ENCODE measurements around the gene TRIM3.
"Not testable (repeated sequence)": the region's sequence is repeated elsewhere in the genome, so short reads cannot be mapped to it uniquely, and the experiment has no call there.

TRIM3 gene

GRCh38 chr11:6473451-6474412 lies at the start of gene TRIM3:
TSS of gene TRIM3 (minus strand) at chr11:6473941. CDS start at chr11:6465695, 8,246 bp downstream.
- Mint-ChIP-seq H3K9me3 (no peaks in the 10 kb centered on the region), H3K27ac (peak within 1 kb of the TSS; percentile 93 to 98 (median 94)), H3K4me3 (peak within 1 kb of the TSS; percentile 91 to 92 (median 92)), H3K36me3 (ENCODE audit: low read depth) (peaks cover 17% of the 10 kb centered on the region), H3K4me1 (peaks cover 26% of the 10 kb centered on the region), H3K27me3 (ENCODE audit: low read depth) (no peaks in the 10 kb centered on the region)
- TF ChIP-seq, protein P1, sequence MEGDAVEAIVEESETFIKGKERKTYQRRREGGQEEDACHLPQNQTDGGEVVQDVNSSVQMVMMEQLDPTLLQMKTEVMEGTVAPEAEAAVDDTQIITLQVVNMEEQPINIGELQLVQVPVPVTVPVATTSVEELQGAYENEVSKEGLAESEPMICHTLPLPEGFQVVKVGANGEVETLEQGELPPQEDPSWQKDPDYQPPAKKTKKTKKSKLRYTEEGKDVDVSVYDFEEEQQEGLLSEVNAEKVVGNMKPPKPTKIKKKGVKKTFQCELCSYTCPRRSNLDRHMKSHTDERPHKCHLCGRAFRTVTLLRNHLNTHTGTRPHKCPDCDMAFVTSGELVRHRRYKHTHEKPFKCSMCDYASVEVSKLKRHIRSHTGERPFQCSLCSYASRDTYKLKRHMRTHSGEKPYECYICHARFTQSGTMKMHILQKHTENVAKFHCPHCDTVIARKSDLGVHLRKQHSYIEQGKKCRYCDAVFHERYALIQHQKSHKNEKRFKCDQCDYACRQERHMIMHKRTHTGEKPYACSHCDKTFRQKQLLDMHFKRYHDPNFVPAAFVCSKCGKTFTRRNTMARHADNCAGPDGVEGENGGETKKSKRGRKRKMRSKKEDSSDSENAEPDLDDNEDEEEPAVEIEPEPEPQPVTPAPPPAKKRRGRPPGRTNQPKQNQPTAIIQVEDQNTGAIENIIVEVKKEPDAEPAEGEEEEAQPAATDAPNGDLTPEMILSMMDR (IDR thresholded peaks at IDR 0.05; ENCODE audit: unreplicated experiment in 3 of 3), result peak in 1 of 3 experiments; percentile 43

- H3K4me1 Mint-ChIP-seq, result no peaks in the 10 kb centered on the region
- H3K27ac Mint-ChIP-seq, result no peak overlapping the region
- TF ChIP-seq, protein P1 (IDR thresholded peaks at IDR 0.05; ENCODE audit: unreplicated experiment in 3 of 3), result no peak
- no peak overlapping the region for H3K4me3 Mint-ChIP-seq
- peaks cover 24% of the 10 kb centered on the region for H3K36me3 Mint-ChIP-seq (ENCODE audit: low read depth)
- H3K27me3 Mint-ChIP-seq (ENCODE audit: low read depth), result no peaks in the 10 kb centered on the region
- no peaks in the 10 kb centered on the region for H3K9me3 Mint-ChIP-seq
Measured at GRCh38 chr11:6523253-6523652, 49.5 kb upstream of the TRIM3 start.

DNA sequence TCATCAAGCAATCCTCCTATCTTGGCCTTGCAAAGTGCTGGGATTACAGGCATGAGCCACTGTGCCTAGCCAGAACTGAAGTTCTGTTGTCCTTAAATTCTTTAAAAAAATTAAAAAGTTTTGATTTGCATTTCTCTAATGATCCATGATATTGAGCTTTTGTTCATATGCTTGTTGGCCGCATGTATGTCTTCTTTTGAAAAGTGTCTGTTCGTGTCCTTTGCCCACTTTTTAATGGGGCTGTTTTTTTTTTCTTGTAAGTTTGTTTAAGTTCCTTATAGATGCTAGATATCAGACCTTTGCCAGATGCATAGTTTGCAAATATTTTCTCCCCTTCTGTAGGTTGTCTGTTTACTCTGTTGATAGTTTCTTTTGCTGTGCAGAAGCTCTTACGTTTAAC lies 48.2 kb upstream of the TRIM3 start:
- H3K9me3 Mint-ChIP-seq; H3K27me3 Mint-ChIP-seq (ENCODE audit: low read depth); H3K27ac Mint-ChIP-seq; H3K4me1 Mint-ChIP-seq; H3K4me3 Mint-ChIP-seq: not testable (repeated sequence)
- H3K36me3 Mint-ChIP-seq (ENCODE audit: low read depth), result peaks cover 37% of the 10 kb centered on the region

DNA sequence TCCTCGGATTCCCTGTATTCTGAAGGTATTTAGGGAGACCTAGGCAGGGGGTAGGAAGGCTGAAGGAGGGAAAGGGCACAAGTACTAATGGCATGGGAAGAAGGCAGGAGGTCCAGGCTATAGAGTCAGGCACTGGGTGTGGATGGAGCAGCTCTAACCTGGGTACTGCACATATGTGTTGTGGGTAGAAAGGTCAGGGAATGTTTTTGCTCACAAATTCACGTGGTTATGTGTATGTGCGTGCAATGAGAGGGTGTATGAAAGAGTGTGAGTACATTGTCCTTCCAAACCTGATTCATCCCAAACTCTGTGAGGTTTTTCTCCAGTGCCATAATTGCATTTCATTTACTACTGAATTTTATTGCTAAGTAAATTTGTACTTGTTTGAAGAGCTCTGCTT lies 46.5 kb upstream of the TRIM3 start:
- H3K9me3 Mint-ChIP-seq, result peaks cover 3% of the 10 kb centered on the region
- H3K4me1 Mint-ChIP-seq, result no peaks in the 10 kb centered on the region
- no peak overlapping the region for H3K4me3 Mint-ChIP-seq
- TF ChIP-seq, protein P1 (IDR thresholded peaks at IDR 0.05; ENCODE audit: unreplicated experiment in 3 of 3), result no peak
- H3K36me3 Mint-ChIP-seq (ENCODE audit: low read depth), result peaks cover 54% of the 10 kb centered on the region
- no peaks in the 10 kb centered on the region for H3K27me3 Mint-ChIP-seq (ENCODE audit: low read depth)
- no peak overlapping the region for H3K27ac Mint-ChIP-seq

DNA sequence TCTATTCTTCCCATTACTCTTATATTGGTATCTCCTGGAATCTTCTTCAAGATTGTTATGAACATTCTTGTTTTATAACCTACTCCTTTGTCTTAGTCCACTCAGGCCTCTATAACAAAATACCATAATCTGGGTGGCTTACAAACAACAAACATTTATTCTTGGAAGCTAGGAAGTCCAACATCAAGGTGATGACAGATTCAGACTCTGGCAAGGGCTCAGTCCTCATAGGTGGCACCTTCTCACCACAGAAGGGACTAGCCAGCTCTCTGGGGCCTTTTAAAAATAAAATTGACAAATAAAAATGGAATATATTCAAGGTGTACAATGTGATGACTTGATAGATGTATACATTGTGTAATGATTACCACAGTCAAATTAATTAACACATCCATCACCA lies 43.1 kb upstream of the TRIM3 start:
- Mint-ChIP-seq H3K36me3 (ENCODE audit: low read depth) (peaks cover 76% of the 10 kb centered on the region), H3K4me1 (no peaks in the 10 kb centered on the region), H3K4me3 (no peak overlapping the region), H3K27ac (no peak overlapping the region), H3K27me3 (ENCODE audit: low read depth) (no peaks in the 10 kb centered on the region), H3K9me3 (peaks cover 7% of the 10 kb centered on the region)
- TF ChIP-seq, protein P1 (IDR thresholded peaks at IDR 0.05; ENCODE audit: unreplicated experiment in 3 of 3), result no peak

GRCh38 chr11:6505577-6506240 lies 32.0 kb upstream of the TRIM3 start:
- Mint-ChIP-seq H3K9me3 (no peaks in the 10 kb centered on the region), H3K4me3 (no peak overlapping the region), H3K27ac (no peak overlapping the region), H3K36me3 (ENCODE audit: low read depth) (peaks cover 12% of the 10 kb centered on the region), H3K27me3 (ENCODE audit: low read depth) (no peaks in the 10 kb centered on the region), H3K4me1 (no peaks in the 10 kb centered on the region)
- TF ChIP-seq, protein P1 (IDR thresholded peaks at IDR 0.05; ENCODE audit: unreplicated experiment in 3 of 3), result peak; percentile 68 to 87 (median 77)
